Activated T-cell treated with anti-CD3 and anti-CD28 coated beads, Interleukin-2, amount 50 U/mL, for 1 hour (primary cell): ENCODE measurements around the gene GRK5.

Source experiments
- DNase-seq: peaks from one replicate; pipeline ENCODE4 v3.0.0-alpha.2; 2020

GRK5 gene

GRCh38 chr10:119302591-119303253, 95.4 kb downstream of the GRK5 start:
- DNase-seq = no peak

- no peak for DNase-seq
Observed at GRCh38 chr10:119303886-119304285, 96.5 kb downstream of the GRK5 start.

GRCh38 chr10:119304541-119304940, 97.2 kb downstream of the GRK5 start:
- no peak for DNase-seq

GRCh38 chr10:119305860-119306513, 98.6 kb downstream of the GRK5 start:
- DNase-seq = peak; percentile 84

- peak; percentile 74 for DNase-seq
Observed at GRCh38 chr10:119306514-119306951, 99.2 kb downstream of the GRK5 start.

- DNase-seq = no peak
Observed at GRCh38 chr10:119306986-119307392, 99.6 kb downstream of the GRK5 start.

- DNase-seq = no peak
Observed at GRCh38 chr10:119308089-119308488, 100.7 kb downstream of the GRK5 start.

- DNase-seq = no peak
Observed at GRCh38 chr10:119308551-119309422, 101.4 kb downstream of the GRK5 start.

- DNase-seq = no peak
Observed at GRCh38 chr10:119309423-119309770, 102.0 kb downstream of the GRK5 start.

GRCh38 chr10:119310806-119311205, 103.4 kb downstream of the GRK5 start:
- no peak for DNase-seq

GRCh38 chr10:119312241-119312640, 104.9 kb downstream of the GRK5 start:
- no peak for DNase-seq

- DNase-seq = no peak
Observed at GRCh38 chr10:119313024-119313423, 105.7 kb downstream of the GRK5 start.

GRCh38 chr10:119313644-119314043, 106.3 kb downstream of the GRK5 start:
- peak; percentile 49 for DNase-seq

- no peak for DNase-seq
Observed at GRCh38 chr10:119314061-119314460, 106.7 kb downstream of the GRK5 start.

GRCh38 chr10:119314486-119314885, 107.1 kb downstream of the GRK5 start:
- DNase-seq = no peak

GRCh38 chr10:119315128-119316001, 108.0 kb downstream of the GRK5 start:
- DNase-seq = peak; percentile 71

GRCh38 chr10:119316002-119316358, 108.6 kb downstream of the GRK5 start:
- no peak for DNase-seq

- DNase-seq = no peak
Observed at GRCh38 chr10:119316729-119317097, 109.3 kb downstream of the GRK5 start.

- no peak for DNase-seq
Observed at GRCh38 chr10:119318411-119319160, 111.2 kb downstream of the GRK5 start.

- DNase-seq = no peak
Observed at GRCh38 chr10:119319161-119319919, 112.0 kb downstream of the GRK5 start.

GRCh38 chr10:119319920-119320258, 112.5 kb downstream of the GRK5 start:
- DNase-seq = no peak
